DMS153 (cell line): ENCODE measurements around the gene ZNF771.
A peak's percentile ranks its signal among the peaks of the same experiment; 100 is the strongest.
"Not testable (repeated sequence)": the region's sequence is repeated elsewhere in the genome, so short reads cannot be mapped to it uniquely, and the experiment has no call there.

Experiments used
- DNase-seq: peaks from one replicate; lab custom pipeline; 2025; lab: John Stamatoyannopoulos, UW

Gene ZNF771

GRCh38 chr16:30437511-30438046 lies 30.2 kb downstream of the ZNF771 start:
- peak; percentile 97 for DNase-seq

- no peak for DNase-seq
Observed at GRCh38 chr16:30438835-30439234, 31.4 kb downstream of the ZNF771 start.

- DNase-seq, result no peak
Observed at GRCh38 chr16:30439720-30440348, 32.4 kb downstream of the ZNF771 start.

- no peak for DNase-seq
Observed at GRCh38 chr16:30443631-30444030, 36.2 kb downstream of the ZNF771 start.

- no peak for DNase-seq
Observed at GRCh38 chr16:30444231-30445148, 37.1 kb downstream of the ZNF771 start.

- no peak for DNase-seq
Observed at GRCh38 chr16:30445149-30445407, 37.7 kb downstream of the ZNF771 start.

- DNase-seq, result peak; percentile 94
Observed at GRCh38 chr16:30445408-30446202, 38.2 kb downstream of the ZNF771 start, which contains the start of gene SEPHS2. TSS of gene SEPHS2 (minus strand) at chr16:30445874. CDS start at chr16:30445727, 147 bp downstream.

GRCh38 chr16:30446203-30446595 lies 38.8 kb downstream of the ZNF771 start:
- DNase-seq, result no peak

GRCh38 chr16:30447512-30448226 lies 40.3 kb downstream of the ZNF771 start:
- no peak for DNase-seq

- DNase-seq, result no peak
Observed at GRCh38 chr16:30449116-30449435, 41.7 kb downstream of the ZNF771 start.

GRCh38 chr16:30452709-30453580 lies 45.5 kb downstream of the ZNF771 start:
- DNase-seq, result not testable (repeated sequence)

- no peak for DNase-seq
Observed at GRCh38 chr16:30456302-30456701, 48.9 kb downstream of the ZNF771 start.

- DNase-seq, result no peak
Observed at GRCh38 chr16:30457256-30457655, 49.9 kb downstream of the ZNF771 start.

- no peak for DNase-seq
Observed at GRCh38 chr16:30457743-30458560, 50.5 kb downstream of the ZNF771 start.

- DNase-seq, result no peak
Observed at GRCh38 chr16:30458561-30459394, 51.4 kb downstream of the ZNF771 start.

GRCh38 chr16:30459456-30459855 lies 52.0 kb downstream of the ZNF771 start:
- DNase-seq, result no peak

GRCh38 chr16:30461426-30461825 lies 54.0 kb downstream of the ZNF771 start:
- DNase-seq, result not testable (repeated sequence)

- DNase-seq, result no peak
Observed at GRCh38 chr16:30464078-30464477, 56.7 kb downstream of the ZNF771 start.
